ENCODE measurements around the gene CALCR. TPM values are rescaled to one million over a fixed set of nuclear protein-coding genes. Genes with fewer than 3 reads are reported as not detected.

Gene CALCR
- total and polyA plus RNA-seq, 9 of the 15 experiments (the other 6 are each of a cell fraction or from before 2014, with no cell fraction given): 0.04 to 0.14 (median 0.09) TPM; not detected in 3

DNA sequence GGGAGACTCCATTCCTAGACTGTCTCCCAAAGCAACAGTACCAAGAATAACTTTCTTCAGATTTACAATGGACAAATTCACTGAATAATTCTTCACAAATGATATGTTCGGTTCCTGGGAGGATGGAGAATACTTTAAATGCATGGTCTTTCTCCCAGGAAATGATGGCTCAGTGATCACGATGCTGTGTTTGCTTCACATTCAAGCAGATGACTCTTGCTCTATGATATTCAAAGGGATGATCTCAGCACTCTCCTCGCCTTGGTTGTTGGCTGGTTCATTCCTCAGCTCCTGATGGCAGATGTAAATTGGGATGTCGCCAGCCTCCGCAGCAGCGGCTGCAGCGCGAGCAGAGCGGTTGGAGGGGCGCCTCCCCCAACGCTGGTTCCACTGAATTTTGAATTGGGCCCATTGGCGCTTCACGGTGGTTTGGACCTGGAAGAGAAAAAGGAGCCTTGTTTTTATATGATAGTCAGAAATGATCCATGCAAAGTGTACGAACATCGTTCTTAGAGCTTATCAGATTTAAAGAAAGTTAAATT is 148.3 kb downstream of the CALCR start:
- in situ Hi-C loops (cut with MboI): no loop called here
- no peak for TF ChIP-seq ERF (CRISPR knock-in tag; IDR thresholded peaks at IDR 0.05)
- TF ChIP-seq NFIX (CRISPR knock-in tag; IDR thresholded peaks at IDR 0.05; ENCODE audit: low read depth): no peak
- TF ChIP-seq CC2D1A (IDR thresholded peaks at IDR 0.05): no peak
- TF ChIP-seq HMGN3 (IDR thresholded peaks at IDR 0.05; ENCODE audit: borderline replicate concordance, extremely low read depth, insufficient read length, low read depth, low read length): no peak
- TF ChIP-seq JUN (IDR thresholded peaks at IDR 0.05; ENCODE audit: borderline replicate concordance, low read depth, low read length): no peak
- TF ChIP-seq JUN (CRISPR knock-in tag; IDR thresholded peaks at IDR 0.05; ENCODE audit: borderline replicate concordance): no peak
- TF ChIP-seq U2AF2 (optimal IDR thresholded peaks at IDR 0.05; ENCODE audit: low read depth, low read length): no peak
- TF ChIP-seq ZNF274 (IDR thresholded peaks at IDR 0.05; ENCODE audit: borderline replicate concordance, low read depth, low read length): no peak
- no peak for TF ChIP-seq ZFPM2 (CRISPR knock-in tag; IDR thresholded peaks at IDR 0.05)
- TF ChIP-seq NR2C1 (IDR thresholded peaks at IDR 0.05): no peak
- TF ChIP-seq NR2C1 (tag; IDR thresholded peaks at IDR 0.05): no peak
- TF ChIP-seq ZNF75A (CRISPR knock-in tag; IDR thresholded peaks at IDR 0.05): no peak
- no peak for TF ChIP-seq BDP1 (IDR thresholded peaks at IDR 0.05; ENCODE audit: insufficient read depth, insufficient read length)
- TF ChIP-seq NR2F6 (CRISPR knock-in tag; IDR thresholded peaks at IDR 0.05): no peak

More for the DNA sequence above, 148.3 kb downstream of the CALCR start:
- Histone ChIP-seq H3K27me3 (ENCODE audit: control insufficient read depth in 2 of 2, insufficient read depth in 2 of 2, low read length in 2 of 2) (peaks cover 4 to 13% of the 10 kb centered on the region in 2 experiments; a peak in 3 of 5 replicates), H3K4me3 (no peak overlapping the region), H3K4me2 (ENCODE audit: insufficient read depth, low read length) (no peak overlapping the region), H3K9me3 (replicated peaks; ENCODE audit: control insufficient read depth, insufficient read depth, low read depth, low read length) (no peaks in the 10 kb centered on the region), H3K79me2 (ENCODE audit: control insufficient read depth, insufficient read depth, low read length) (no peaks in the 10 kb centered on the region), H3K36me3 (ENCODE audit: control insufficient read depth, insufficient read depth, low read length) (no peaks in the 10 kb centered on the region), H3K9me1 (ENCODE audit: control insufficient read depth, insufficient read depth, low read length) (no peaks in the 10 kb centered on the region), H3K9ac (ENCODE audit: insufficient read depth in 1 of 2, low read depth in 2 of 2, low read length in 2 of 2) (no peak overlapping the region), H3K4me1 (replicated peaks in 1 of 2; ENCODE audit: control insufficient read depth in 2 of 2, insufficient read depth in 2 of 2, low read length in 2 of 2) (no peaks in the 10 kb centered on the region), H3K27ac (ENCODE audit: extremely low read depth, low read depth, low read length) (no peak overlapping the region), H2AFZ (ENCODE audit: low read depth, low read length) (no peak overlapping the region), H4K20me1 (replicated peaks; ENCODE audit: control insufficient read depth, insufficient read depth, low read length) (no peaks in the 10 kb centered on the region)
- DNase-seq (ENCODE audit: extremely low read depth in 1 of 4, low spot score in 3 of 4) (no peak), FAIRE-seq (no peak), ATAC-seq (no peak)
- BruUV-seq (replicated peaks): no TSS peak
- intact Hi-C loops (cut with micrococcal nuclease): no loop called here
- WGBS (ENCODE audit: insufficient coverage, low coverage, missing lambda C conversion rate): 1% methylated on average over 15 of the region's 15 CpGs
- CTCF ChIA-PET (ENCODE audit: low intra/inter-chr PET ratio): no interaction called here
- POLR2A ChIA-PET: no interaction called here

All from K562 (cell line).